ENCODE data around the gene MXI1.
"Not testable (repeated sequence)": the region's sequence is repeated elsewhere in the genome, so short reads cannot be mapped to it uniquely, and the experiment has no call there.

Gene MXI1

GRCh38 chr10:110201046-110201445, 6.4 kb upstream of the MXI1 start:
- H3K9me3 ChIP-seq (ENCODE audit: control extremely low read depth in 1 of 5, control insufficient read depth in 4 of 5, insufficient read depth in 2 of 5, low read depth in 1 of 5, low read length in 4 of 5); DNase-seq; H3K4me3 ChIP-seq (ENCODE audit: control insufficient read depth in 1 of 7, extremely low read depth in 1 of 7, insufficient read depth in 4 of 7, low read depth in 2 of 7, low read length in 6 of 7); H3K36me3 ChIP-seq (ENCODE audit: control insufficient read depth in 4 of 4, insufficient read depth in 4 of 4, low read length in 3 of 4); POLR2A ChIA-PET; H3K27ac ChIP-seq (ENCODE audit: insufficient read depth in 1 of 2, low read depth in 1 of 2, low read length in 2 of 2, poor library complexity in 1 of 2, severe bottlenecking in 2 of 2); H3K4me1 ChIP-seq (ENCODE audit: control extremely low read depth in 1 of 4, control insufficient read depth in 4 of 4, insufficient read depth in 4 of 4, low read length in 3 of 4): not testable (repeated sequence)
- peaks cover 0 to 38% (median 20%) of the 10 kb centered on the region in 5 experiments for H3K27me3 ChIP-seq (replicated peaks in 2 of 5; ENCODE audit: control insufficient read depth in 4 of 5, insufficient read depth in 5 of 5, low read length in 4 of 5)
- CTCF ChIA-PET, result interaction anchor here (0.9 to 1.5 kb wide), 2 partner anchors 8 to 27 kb away, joined by 3 to 4 read pairs; no protein-coding TSS in a partner anchor
- WGBS (ENCODE audit: insufficient coverage), result 98% methylated on average over 7 of the region's 8 CpGs

GRCh38 chr10:110203500-110204455, 3.6 kb upstream of the MXI1 start:
- H3K9me3 ChIP-seq (ENCODE audit: control extremely low read depth in 1 of 5, control insufficient read depth in 4 of 5, insufficient read depth in 2 of 5, low read depth in 1 of 5, low read length in 4 of 5), result no peaks in the 10 kb centered on the region
- H3K27ac ChIP-seq (ENCODE audit: insufficient read depth in 1 of 2, low read depth in 1 of 2, low read length in 2 of 2, poor library complexity in 1 of 2, severe bottlenecking in 2 of 2), result no peak overlapping the region
- no peak for DNase-seq
- peaks cover 0 to 18% (median 17%) of the 10 kb centered on the region in 4 experiments for H3K4me1 ChIP-seq (ENCODE audit: control extremely low read depth in 1 of 4, control insufficient read depth in 4 of 4, insufficient read depth in 4 of 4, low read length in 3 of 4)
- ChIA-PET CTCF (interaction anchor here (1.1 to 12.5 kb wide), 6 partner anchors 9 to 66 kb away, joined by 4 to 119 read pairs (median 6); no protein-coding TSS in a partner anchor), POLR2A (no interaction called here)
- H3K27me3 ChIP-seq (replicated peaks in 2 of 5; ENCODE audit: control insufficient read depth in 4 of 5, insufficient read depth in 5 of 5, low read length in 4 of 5), result peaks cover 3 to 60% (median 26%) of the 10 kb centered on the region in 5 experiments
- WGBS (ENCODE audit: insufficient coverage), result 96% methylated on average over 8 of the region's 8 CpGs
- H3K36me3 ChIP-seq (ENCODE audit: control insufficient read depth in 4 of 4, insufficient read depth in 4 of 4, low read length in 3 of 4), result no peaks in the 10 kb centered on the region
- no peak overlapping the region for H3K4me3 ChIP-seq (ENCODE audit: control insufficient read depth in 1 of 7, extremely low read depth in 1 of 7, insufficient read depth in 4 of 7, low read depth in 2 of 7, low read length in 6 of 7)

- CTCF ChIA-PET, result interaction anchor here (1.1 to 12.5 kb wide), 6 partner anchors 9 to 67 kb away, joined by 3 to 119 read pairs (median 5); no protein-coding TSS in a partner anchor
- Histone ChIP-seq H3K9me3 (ENCODE audit: control extremely low read depth in 1 of 5, control insufficient read depth in 4 of 5, insufficient read depth in 2 of 5, low read depth in 1 of 5, low read length in 4 of 5) (no peaks in the 10 kb centered on the region), H3K27me3 (replicated peaks in 2 of 5; ENCODE audit: control insufficient read depth in 4 of 5, insufficient read depth in 5 of 5, low read length in 4 of 5) (peaks cover 3 to 71% (median 32%) of the 10 kb centered on the region in 5 experiments), H3K27ac (ENCODE audit: insufficient read depth in 1 of 2, low read depth in 1 of 2, low read length in 2 of 2, poor library complexity in 1 of 2, severe bottlenecking in 2 of 2) (no peak overlapping the region), H3K4me1 (ENCODE audit: control extremely low read depth in 1 of 4, control insufficient read depth in 4 of 4, insufficient read depth in 4 of 4, low read length in 3 of 4) (peaks cover 0 to 30% (median 29%) of the 10 kb centered on the region in 4 experiments), H3K4me3 (ENCODE audit: control insufficient read depth in 1 of 7, extremely low read depth in 1 of 7, insufficient read depth in 4 of 7, low read depth in 2 of 7, low read length in 6 of 7) (no peak overlapping the region), H3K36me3 (ENCODE audit: control insufficient read depth in 4 of 4, insufficient read depth in 4 of 4, low read length in 3 of 4) (no peaks in the 10 kb centered on the region)
- DNase-seq, result no peak
- WGBS (ENCODE audit: insufficient coverage), result 92% methylated on average over 10 of the region's 12 CpGs
- POLR2A ChIA-PET, result interaction anchor here (0.5 kb wide), 1 partner anchor 88 kb away, joined by 5 read pairs; no protein-coding TSS in a partner anchor
Measured at GRCh38 chr10:110205051-110205675, 2.2 kb upstream of the MXI1 start.

- Histone ChIP-seq H3K27me3 (replicated peaks in 2 of 5; ENCODE audit: control insufficient read depth in 4 of 5, insufficient read depth in 5 of 5, low read length in 4 of 5) (peaks cover 3 to 78% (median 32%) of the 10 kb centered on the region in 5 experiments), H3K9me3 (ENCODE audit: control extremely low read depth in 1 of 5, control insufficient read depth in 4 of 5, insufficient read depth in 2 of 5, low read depth in 1 of 5, low read length in 4 of 5) (no peaks in the 10 kb centered on the region), H3K4me1 (ENCODE audit: control extremely low read depth in 1 of 4, control insufficient read depth in 4 of 4, insufficient read depth in 4 of 4, low read length in 3 of 4) (peaks cover 7 to 56% (median 48%) of the 10 kb centered on the region in 4 experiments), H3K4me3 (ENCODE audit: control insufficient read depth in 1 of 7, extremely low read depth in 1 of 7, insufficient read depth in 4 of 7, low read depth in 2 of 7, low read length in 6 of 7) (peak overlapping the region; percentile 19 to 84 (median 68)), H3K36me3 (ENCODE audit: control insufficient read depth in 4 of 4, insufficient read depth in 4 of 4, low read length in 3 of 4) (no peaks in the 10 kb centered on the region), H3K27ac (ENCODE audit: insufficient read depth in 1 of 2, low read depth in 1 of 2, low read length in 2 of 2, poor library complexity in 1 of 2, severe bottlenecking in 2 of 2) (peak overlapping the region in 1 of 2 experiments; percentile 54)
- WGBS (ENCODE audit: insufficient coverage), result 0% methylated on average over 14 of the region's 57 CpGs
- peak in 2 of 3 donors; percentile 46 to 55 for DNase-seq
- CTCF ChIA-PET, result interaction anchor here (0.6 to 12.5 kb wide), 16 partner anchors 8 to 116 kb away, joined by 3 to 119 read pairs (median 4); no protein-coding TSS in a partner anchor
- POLR2A ChIA-PET, result interaction anchor here (0.6 to 1.2 kb wide), 2 partner anchors 51 to 436 kb away, joined by 3 to 4 read pairs; no protein-coding TSS in a partner anchor
Measured at GRCh38 chr10:110207805-110208613, 604 bp downstream of the MXI1 start.

- peaks cover 13 to 64% (median 52%) of the 10 kb centered on the region in 4 experiments for H3K4me1 ChIP-seq (ENCODE audit: control extremely low read depth in 1 of 4, control insufficient read depth in 4 of 4, insufficient read depth in 4 of 4, low read length in 3 of 4)
Measured at GRCh38 chr10:110208614-110209453, 1.4 kb downstream of the MXI1 start.

More at GRCh38 chr10:110208614-110209453, 1.4 kb downstream of the MXI1 start:
- Histone ChIP-seq H3K36me3 (ENCODE audit: control insufficient read depth in 4 of 4, insufficient read depth in 4 of 4, low read length in 3 of 4) (no peaks in the 10 kb centered on the region), H3K27ac (ENCODE audit: insufficient read depth in 1 of 2, low read depth in 1 of 2, low read length in 2 of 2, poor library complexity in 1 of 2, severe bottlenecking in 2 of 2) (peak overlapping the region in 1 of 2 experiments; percentile 55), H3K4me3 (ENCODE audit: control insufficient read depth in 1 of 7, extremely low read depth in 1 of 7, insufficient read depth in 4 of 7, low read depth in 2 of 7, low read length in 6 of 7) (peak overlapping the region; percentile 1 to 84 (median 68)), H3K27me3 (replicated peaks in 2 of 5; ENCODE audit: control insufficient read depth in 4 of 5, insufficient read depth in 5 of 5, low read length in 4 of 5) (peaks cover 3 to 75% (median 32%) of the 10 kb centered on the region in 5 experiments), H3K9me3 (ENCODE audit: control extremely low read depth in 1 of 5, control insufficient read depth in 4 of 5, insufficient read depth in 2 of 5, low read depth in 1 of 5, low read length in 4 of 5) (no peaks in the 10 kb centered on the region)
- WGBS (ENCODE audit: insufficient coverage), result 0% methylated on average over 14 of the region's 44 CpGs
- POLR2A ChIA-PET, result interaction anchor here (0.8 kb wide), 1 partner anchor 52 kb away, joined by 3 read pairs; no protein-coding TSS in a partner anchor
- CTCF ChIA-PET, result interaction anchor here (0.6 to 12.5 kb wide), 17 partner anchors 9 to 90 kb away, joined by 3 to 119 read pairs (median 4); no protein-coding TSS in a partner anchor
- peak in 1 of 3 donors; percentile 44 for DNase-seq

Measured in common myeloid progenitor, CD34-positive (primary cell).